HG03520 (cell line): ENCODE results near the gene AURKAIP1.
"Not testable (repeated sequence)": the region's sequence is repeated elsewhere in the genome, so short reads cannot be mapped to it uniquely, and the experiment has no call there.

Experiments used
- ATAC-seq: cut with Tn5 transposase; IDR thresholded peaks from one replicate; pipeline ENCODE4 v1.9.1; 2021; ENCODE audit warnings: mild to moderate bottlenecking, moderate library complexity; ENCODE audit not compliant: unreplicated experiment

Gene AURKAIP1

GRCh38 chr1:1406821-1407635, 32.0 kb upstream of the AURKAIP1 start, which contains the start of gene MRPL20:
MRPL20 (minus strand) TSS chr1:1407293; CDS start chr1:1407217, 76 bp downstream.
- peak; percentile 92 for ATAC-seq

- no peak for ATAC-seq
Observed at GRCh38 chr1:1406101-1406820, 31.3 kb upstream of the AURKAIP1 start.

GRCh38 chr1:1403653-1404052, 28.6 kb upstream of the AURKAIP1 start:
- ATAC-seq: no peak

GRCh38 chr1:1402901-1403392, 27.9 kb upstream of the AURKAIP1 start:
- not testable (repeated sequence) for ATAC-seq

- no peak for ATAC-seq
Observed at GRCh38 chr1:1402072-1402900, 27.3 kb upstream of the AURKAIP1 start.

GRCh38 chr1:1401457-1402010, 26.5 kb upstream of the AURKAIP1 start:
- no peak for ATAC-seq

- ATAC-seq: no peak
Observed at GRCh38 chr1:1400576-1401456, 25.8 kb upstream of the AURKAIP1 start.

- no peak for ATAC-seq
Observed at GRCh38 chr1:1399872-1400575, 25.0 kb upstream of the AURKAIP1 start.

- ATAC-seq: peak; percentile 88
Observed at GRCh38 chr1:1399187-1399871, 24.3 kb upstream of the AURKAIP1 start, which contains the start of gene CCNL2. CCNL2 (minus strand) TSS chr1:1399335; CDS start chr1:1399306, 29 bp downstream.

- ATAC-seq: no peak
Observed at GRCh38 chr1:1398677-1399186, 23.7 kb upstream of the AURKAIP1 start.

- no peak for ATAC-seq
Observed at GRCh38 chr1:1397839-1398523, 23.0 kb upstream of the AURKAIP1 start.

GRCh38 chr1:1395166-1395565, 20.2 kb upstream of the AURKAIP1 start:
- ATAC-seq: no peak

GRCh38 chr1:1394116-1394515, 19.1 kb upstream of the AURKAIP1 start:
- no peak for ATAC-seq

- ATAC-seq: no peak
Observed at GRCh38 chr1:1393428-1393827, 18.4 kb upstream of the AURKAIP1 start.

- ATAC-seq: no peak
Observed at GRCh38 chr1:1393014-1393413, 18.0 kb upstream of the AURKAIP1 start.

GRCh38 chr1:1391225-1391624, 16.2 kb upstream of the AURKAIP1 start:
- ATAC-seq: no peak

GRCh38 chr1:1390675-1391074, 15.7 kb upstream of the AURKAIP1 start:
- no peak for ATAC-seq

- ATAC-seq: no peak
Observed at GRCh38 chr1:1388078-1388472, 13.1 kb upstream of the AURKAIP1 start.
